T-cell (primary cell): ENCODE data around the gene SORCS1. TPM values are rescaled to one million over a fixed set of nuclear protein-coding genes. Genes with fewer than 3 reads are reported as not detected.

Experiments used
- ATAC-seq, 4 experiments: fragments of 200-7000 bp in 3 of 4; fragments of 150-1000 bp in 1 of 4; cut with Tn5 transposase; replicated peaks in 1 of 4; 1 replicate in 3 of 4; 2 replicates in 1 of 4; pipeline ENCODE4 v1.10.0; 2021; ENCODE audit warnings: moderate library complexity in 3 of 4, mild to moderate bottlenecking in 2 of 4, moderate number of reproducible peaks in 1 of 4
- CTCF ChIA-PET, 2 donors: fragments of 300-600 bp; sonication (Branson Sonifier 250); formaldehyde crosslinking; loops; one replicate each; lab custom pipeline; 2022; ENCODE audit warnings: antibody characterized with exemption in 2 of 2; lab: Charles Lee
- POLR2A ChIA-PET, 2 donors: fragments of 300-600 bp; sonication (Branson Sonifier 250); formaldehyde crosslinking; loops; one replicate each; lab custom pipeline; 2022; ENCODE audit warnings: antibody characterized with exemption in 2 of 2; lab: Charles Lee
- DNase-seq, 35 experiments: peaks; one replicate each; pipeline versions ENCODE4 v3.0.0 to v3.0.0-alpha.2; 2013 to 2023
- H3K27ac ChIP-seq: one replicate; pipeline ENCODE4 v1.5.1; 2013; ENCODE audit warnings: low read length
- H3K27me3 ChIP-seq, 2 experiments: replicated peaks in 1 of 2; 1 replicate in 1 of 2; 2 replicates in 1 of 2; pipeline versions ENCODE4 v1.6.1 to v1.7.0; 2013; ENCODE audit warnings: low read length in 1 of 2, mixed read lengths in 1 of 2; ENCODE audit not compliant: control insufficient read depth in 2 of 2, insufficient read depth in 2 of 2; ENCODE audit errors: extremely low read depth in 1 of 2
- H3K36me3 ChIP-seq, 2 donors: 1 replicate in 1 of 2; 2 replicates in 1 of 2; pipeline versions ENCODE4 v1.6.1 to v1.7.0; 2013; ENCODE audit warnings: low read length in 1 of 2; ENCODE audit not compliant: control insufficient read depth in 2 of 2, insufficient read depth in 1 of 2; ENCODE audit errors: extremely low read depth in 1 of 2
- H3K4me1 ChIP-seq, 2 experiments: 1 replicate in 1 of 2; 2 replicates in 1 of 2; pipeline versions ENCODE4 v1.6.1 to v1.7.0; 2013; ENCODE audit warnings: low read length in 2 of 2, mixed read lengths in 1 of 2; ENCODE audit not compliant: insufficient read depth in 2 of 2, control insufficient read depth in 1 of 2; ENCODE audit errors: extremely low read depth in 1 of 2
- H3K4me3 ChIP-seq, 2 donors: 1 replicate in 1 of 2; 2 replicates in 1 of 2; pipeline versions ENCODE4 v1.5.1 to v1.7.0; 2013; ENCODE audit warnings: mild to moderate bottlenecking in 2 of 2, low read length in 1 of 2, moderate library complexity in 1 of 2; ENCODE audit not compliant: control insufficient read depth in 1 of 2; ENCODE audit errors: extremely low read depth in 1 of 2
- H3K9me3 ChIP-seq: 2 replicates; pipeline ENCODE4 v1.7.0; 2013
- H3K27ac Mint-ChIP-seq, 2 donors: one replicate each; pipeline ENCODE4 v1.8.0; 2020 to 2021; ENCODE audit warnings: mild to moderate bottlenecking in 2 of 2, mixed read lengths in 2 of 2
- H3K27me3 Mint-ChIP-seq, 2 donors: one replicate each; pipeline ENCODE4 v1.8.0; 2021 to 2022; ENCODE audit warnings: mixed read lengths in 2 of 2
- H3K36me3 Mint-ChIP-seq: one replicate; pipeline ENCODE4 v1.8.0; 2021; ENCODE audit warnings: mixed read lengths
- H3K4me1 Mint-ChIP-seq, 3 donors: one replicate each; pipeline ENCODE4 v1.8.0; 2020 to 2022; ENCODE audit warnings: mixed read lengths in 3 of 3, mild to moderate bottlenecking in 1 of 3
- H3K4me3 Mint-ChIP-seq, 3 donors: one replicate each; pipeline ENCODE4 v1.8.0; 2020 to 2022; ENCODE audit warnings: mild to moderate bottlenecking in 3 of 3, mixed read lengths in 3 of 3, moderate library complexity in 3 of 3
- H3K9me3 Mint-ChIP-seq, 3 donors: one replicate each; pipeline ENCODE4 v1.8.0; 2020 to 2022; ENCODE audit warnings: mixed read lengths in 3 of 3
- WGBS: methylation state at CpG from one replicate; pipeline ENCODE4 v1.1.5; 2013; ENCODE audit warnings: missing lambda C conversion rate; ENCODE audit not compliant: insufficient coverage; 5-methylcytosine and 5-hydroxymethylcytosine counted together
- total RNA-seq, 35 experiments: library from RNA in 6 of 35; stranded (reverse) in 6 of 35; fragments of 120-200 nt in 1 of 35; gene quantifications; one replicate each; pipeline versions ENCODE4 v1.2.1 to v1.2.4 and lab custom pipeline; 2013 to 2026

SORCS1 gene
- total RNA-seq, 5 donors from 2014 or later (not counting 1 experiment from before 2014, with no cell fraction given): not detected

- Mint-ChIP-seq H3K9me3 (peaks cover 0 to 6% (median 5%) of the 10 kb centered on the region in 3 donors), H3K4me1 (no peaks in the 10 kb centered on the region), H3K36me3 (no peaks in the 10 kb centered on the region), H3K4me3 (no peak overlapping the region), H3K27ac (no peak overlapping the region), H3K27me3 (peaks cover 9 to 24% of the 10 kb centered on the region in 2 donors)
- H3K36me3 ChIP-seq: no peaks in the 10 kb centered on the region
- no peaks in the 10 kb centered on the region for H3K4me1 ChIP-seq
- no peak overlapping the region for H3K27ac ChIP-seq
- no peaks in the 10 kb centered on the region for H3K9me3 ChIP-seq
- peaks cover 8 to 9% of the 10 kb centered on the region in 2 experiments for H3K27me3 ChIP-seq
- ChIA-PET POLR2A (no interaction called here), CTCF (no interaction called here)
- DNase-seq (no peak), ATAC-seq (no peak)
- no peak overlapping the region for H3K4me3 ChIP-seq
- WGBS: no CpG with 5 or more reads among the region's 2 CpGs
Measured at GRCh38 chr10:107166403-107166802, 1.9 kb upstream of the SORCS1 start.

- peaks cover 8 to 9% of the 10 kb centered on the region in 2 experiments for H3K27me3 ChIP-seq
- Mint-ChIP-seq H3K36me3 (no peaks in the 10 kb centered on the region), H3K4me3 (no peak overlapping the region), H3K27ac (no peak overlapping the region), H3K27me3 (peaks cover 9 to 24% of the 10 kb centered on the region in 2 donors), H3K4me1 (no peaks in the 10 kb centered on the region), H3K9me3 (peaks cover 0 to 6% (median 5%) of the 10 kb centered on the region in 3 donors)
- H3K4me3 ChIP-seq: no peak overlapping the region
- ChIA-PET CTCF (no interaction called here), POLR2A (no interaction called here)
- H3K27ac ChIP-seq: no peak overlapping the region
- no peaks in the 10 kb centered on the region for H3K9me3 ChIP-seq
- no peaks in the 10 kb centered on the region for H3K4me1 ChIP-seq
- H3K36me3 ChIP-seq: no peaks in the 10 kb centered on the region
- no CpG with 5 or more reads among the region's 14 CpGs for WGBS
- ATAC-seq (no peak), DNase-seq (no peak)
Measured at GRCh38 chr10:107164992-107165391, 486 bp upstream of the SORCS1 start.

GRCh38 chr10:107163076-107163855 lies 1.2 kb downstream of the SORCS1 start:
- Mint-ChIP-seq H3K9me3 (peaks cover 0 to 5% (median 0%) of the 10 kb centered on the region in 3 donors), H3K27me3 (peaks cover 9 to 24% of the 10 kb centered on the region in 2 donors), H3K4me1 (no peaks in the 10 kb centered on the region), H3K36me3 (no peaks in the 10 kb centered on the region), H3K27ac (no peak overlapping the region), H3K4me3 (no peak overlapping the region)
- Histone ChIP-seq H3K9me3 (no peaks in the 10 kb centered on the region), H3K27ac (no peak overlapping the region), H3K4me1 (no peaks in the 10 kb centered on the region), H3K27me3 (peaks cover 8 to 9% of the 10 kb centered on the region in 2 experiments), H3K4me3 (no peak overlapping the region), H3K36me3 (no peaks in the 10 kb centered on the region)
- no peak for DNase-seq
- no CpG with 5 or more reads among the region's 7 CpGs for WGBS
- ChIA-PET CTCF (no interaction called here), POLR2A (interaction anchor here in 1 of 2 donors (0.7 kb wide), 1 partner anchor 93 kb away, joined by 3 read pairs; no protein-coding TSS in a partner anchor)
- no peak for ATAC-seq

- Mint-ChIP-seq H3K9me3 (peaks cover 0 to 5% (median 0%) of the 10 kb centered on the region in 3 donors), H3K36me3 (no peaks in the 10 kb centered on the region), H3K27me3 (peaks cover 9 to 21% of the 10 kb centered on the region in 2 donors), H3K4me3 (no peak overlapping the region), H3K27ac (no peak overlapping the region), H3K4me1 (no peaks in the 10 kb centered on the region)
- no peaks in the 10 kb centered on the region for H3K4me1 ChIP-seq
- no peak overlapping the region for H3K27ac ChIP-seq
- H3K27me3 ChIP-seq: peaks cover 3 to 9% of the 10 kb centered on the region in 2 experiments
- ChIA-PET POLR2A (no interaction called here), CTCF (no interaction called here)
- 60% methylated on average over 1 of the region's 3 CpGs for WGBS
- no peak for DNase-seq
- ATAC-seq: no peak
- H3K36me3 ChIP-seq: no peaks in the 10 kb centered on the region
- no peak overlapping the region for H3K4me3 ChIP-seq
- no peaks in the 10 kb centered on the region for H3K9me3 ChIP-seq
Measured at GRCh38 chr10:107160866-107161265, 3.6 kb downstream of the SORCS1 start.

- Mint-ChIP-seq H3K9me3 (peaks cover 0 to under 1% (median 0%) of the 10 kb centered on the region in 3 donors), H3K36me3 (no peaks in the 10 kb centered on the region), H3K27me3 (peaks cover 3 to 11% of the 10 kb centered on the region in 2 donors), H3K4me3 (no peak overlapping the region), H3K4me1 (no peaks in the 10 kb centered on the region), H3K27ac (no peak overlapping the region)
- Histone ChIP-seq H3K4me1 (no peaks in the 10 kb centered on the region), H3K27me3 (peaks cover 0 to 6% of the 10 kb centered on the region in 2 experiments), H3K9me3 (no peaks in the 10 kb centered on the region), H3K27ac (no peak overlapping the region), H3K4me3 (no peak overlapping the region), H3K36me3 (no peaks in the 10 kb centered on the region)
- ChIA-PET POLR2A (no interaction called here), CTCF (no interaction called here)
- ATAC-seq (no peak), DNase-seq (no peak)
- WGBS: 73% methylated on average over 3 of the region's 4 CpGs
Measured at GRCh38 chr10:107159871-107160270, 4.6 kb downstream of the SORCS1 start.

- ChIA-PET CTCF (no interaction called here), POLR2A (no interaction called here)
- Histone ChIP-seq H3K9me3 (no peaks in the 10 kb centered on the region), H3K4me3 (no peak overlapping the region), H3K27me3 (no peaks in the 10 kb centered on the region), H3K36me3 (no peaks in the 10 kb centered on the region), H3K27ac (no peak overlapping the region), H3K4me1 (no peaks in the 10 kb centered on the region)
- peaks cover 7 to 9% (median 8%) of the 10 kb centered on the region in 3 donors for H3K9me3 Mint-ChIP-seq
- no peaks in the 10 kb centered on the region for H3K4me1 Mint-ChIP-seq
- H3K27ac Mint-ChIP-seq: no peak overlapping the region
- DNase-seq: no peak
- peaks cover 0 to under 1% of the 10 kb centered on the region in 2 donors for H3K27me3 Mint-ChIP-seq
- ATAC-seq: no peak
- H3K36me3 Mint-ChIP-seq: no peaks in the 10 kb centered on the region
- H3K4me3 Mint-ChIP-seq: no peak overlapping the region
- no CpG with 5 or more reads among the region's 1 CpG for WGBS
Measured at GRCh38 chr10:107157071-107157470, 7.4 kb downstream of the SORCS1 start.
